PC-3 (cell line): ENCODE measurements around the gene AP4E1.

Experiments used
- EZH2 ChIP-seq: fragments of 300-600 bp; sonication (generic); IDR thresholded peaks from one replicate; pipeline ENCODE4 v1.6.1; 2017; ENCODE audit warnings: antibody characterized with exemption, mild to moderate bottlenecking, low read length; ENCODE audit not compliant: unreplicated experiment
- TF ChIP-seq, protein P1 (sequence below): fragments of 300-600 bp; sonication (generic); conservative IDR thresholded peaks from 2 replicates; pipeline ENCODE4 v1.5.1; 2017; ENCODE audit warnings: antibody characterized with exemption, low read depth, mild to moderate bottlenecking, low read length

DNA sequence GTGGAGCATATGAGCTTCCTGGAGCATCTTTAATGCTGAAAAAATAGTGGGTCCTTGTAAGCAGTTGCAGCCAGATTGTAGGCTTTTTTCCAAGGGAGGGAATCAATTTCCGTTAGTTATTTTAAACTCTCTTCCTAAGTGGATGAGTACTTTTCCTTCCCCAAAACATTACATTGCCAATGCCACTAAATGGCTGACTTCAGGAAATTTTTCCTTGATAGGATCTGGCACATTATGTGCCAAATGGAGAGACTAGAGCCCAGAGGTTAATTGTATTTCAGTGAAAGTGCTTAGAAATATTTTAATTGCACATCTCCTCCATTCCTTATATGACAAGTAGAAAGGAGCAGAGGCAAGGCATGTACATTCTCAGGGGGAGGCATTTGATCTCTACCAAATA, 102.7 kb downstream of the AP4E1 start:
- TF ChIP-seq, protein P1, sequence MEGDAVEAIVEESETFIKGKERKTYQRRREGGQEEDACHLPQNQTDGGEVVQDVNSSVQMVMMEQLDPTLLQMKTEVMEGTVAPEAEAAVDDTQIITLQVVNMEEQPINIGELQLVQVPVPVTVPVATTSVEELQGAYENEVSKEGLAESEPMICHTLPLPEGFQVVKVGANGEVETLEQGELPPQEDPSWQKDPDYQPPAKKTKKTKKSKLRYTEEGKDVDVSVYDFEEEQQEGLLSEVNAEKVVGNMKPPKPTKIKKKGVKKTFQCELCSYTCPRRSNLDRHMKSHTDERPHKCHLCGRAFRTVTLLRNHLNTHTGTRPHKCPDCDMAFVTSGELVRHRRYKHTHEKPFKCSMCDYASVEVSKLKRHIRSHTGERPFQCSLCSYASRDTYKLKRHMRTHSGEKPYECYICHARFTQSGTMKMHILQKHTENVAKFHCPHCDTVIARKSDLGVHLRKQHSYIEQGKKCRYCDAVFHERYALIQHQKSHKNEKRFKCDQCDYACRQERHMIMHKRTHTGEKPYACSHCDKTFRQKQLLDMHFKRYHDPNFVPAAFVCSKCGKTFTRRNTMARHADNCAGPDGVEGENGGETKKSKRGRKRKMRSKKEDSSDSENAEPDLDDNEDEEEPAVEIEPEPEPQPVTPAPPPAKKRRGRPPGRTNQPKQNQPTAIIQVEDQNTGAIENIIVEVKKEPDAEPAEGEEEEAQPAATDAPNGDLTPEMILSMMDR, result no peak
- TF ChIP-seq EZH2, result no peak
